Gastrocnemius medialis (tissue), 4 donors: ENCODE measurements around the gene HYLS1.

ENCODE experiments used
- CTCF ChIP-seq, 5 experiments: fragments of 450-650 bp in 3 of 5; fragments of 200-600 bp in 2 of 5; sonication (generic) in 2 of 5; IDR thresholded peaks in 4 of 5; conservative IDR thresholded peaks in 1 of 5; 1 replicate in 4 of 5; 2 replicates in 1 of 5; pipeline ENCODE4 v1.5.1; 2016 to 2019; ENCODE audit warnings: antibody characterized with exemption in 5 of 5, mild to moderate bottlenecking in 3 of 5, moderate library complexity in 3 of 5
- POLR2A ChIP-seq, 2 donors: fragments of 450-650 bp; IDR thresholded peaks; one replicate each; pipeline ENCODE4 v1.6.1; 2017; ENCODE audit warnings: antibody characterized with exemption in 2 of 2, mild to moderate bottlenecking in 2 of 2, moderate library complexity in 2 of 2

GRCh38 chr11:125916683-125917347, 29.3 kb downstream of the HYLS1 start:
- TF ChIP-seq POLR2A (IDR thresholded peaks at IDR 0.05) (no peak), CTCF (IDR thresholded peaks at IDR 0.05 in 4 of 5, conservative IDR thresholded peaks at IDR 0.05 in 1 of 5) (no peak)
